Activated CD8-positive, alpha-beta T cell treated with anti-CD3 and anti-CD28 coated beads for 36 hours (primary cell): Measurements from ENCODE around the gene ADAMTS16. TPM values are rescaled to one million over a fixed set of nuclear protein-coding genes. Genes with fewer than 3 reads are reported as not detected.

ENCODE experiments used
- ATAC-seq: fragments of 200-7000 bp; cut with Tn5 transposase; one replicate; pipeline ENCODE4 v1.10.0; 2021; ENCODE audit warnings: mild to moderate bottlenecking, moderate library complexity
- CTCF ChIA-PET: fragments of 350-600 bp; sonication (Branson Sonifier 250); formaldehyde crosslinking; loops from one replicate; lab custom pipeline; 2021; ENCODE audit warnings: antibody characterized with exemption; lab: Charles Lee
- POLR2A ChIA-PET: fragments of 350-600 bp; sonication (Branson Sonifier 250); formaldehyde crosslinking; loops from one replicate; lab custom pipeline; 2021; ENCODE audit warnings: antibody characterized with exemption; lab: Charles Lee
- DNase-seq: peaks from one replicate; pipeline ENCODE4 v3.0.0-alpha.2; 2020
- H3K27ac Mint-ChIP-seq: one replicate; pipeline ENCODE4 v1.8.0; 2021; ENCODE audit warnings: mild to moderate bottlenecking, mixed read lengths
- H3K27me3 Mint-ChIP-seq: one replicate; pipeline ENCODE4 v1.8.0; 2021; ENCODE audit warnings: mixed read lengths
- H3K36me3 Mint-ChIP-seq: one replicate; pipeline ENCODE4 v1.8.0; 2021; ENCODE audit warnings: low read depth, mixed read lengths
- H3K4me1 Mint-ChIP-seq: one replicate; pipeline ENCODE4 v1.8.0; 2021; ENCODE audit warnings: low read depth, mixed read lengths
- H3K4me3 Mint-ChIP-seq: one replicate; pipeline ENCODE4 v1.8.0; 2021; ENCODE audit warnings: mild to moderate bottlenecking, moderate library complexity, mixed read lengths
- H3K9me3 Mint-ChIP-seq: one replicate; pipeline ENCODE4 v1.8.0; 2021; ENCODE audit warnings: mixed read lengths
- intact Hi-C: fragments of 100-400 bp; cut with micrococcal nuclease; formaldehyde crosslinking; loops from one replicate; pipeline ENCODE4 v1.10.0; 2022
- total RNA-seq, 2 experiments: library from RNA; stranded (reverse); gene quantifications; one replicate each; pipeline ENCODE4 v1.2.3, GENCODE V29; 2021
- TF ChIP-seq, protein P1 (sequence below): fragments of 200-600 bp; IDR thresholded peaks from one replicate; pipeline ENCODE4 v1.8.0; 2022; ENCODE audit warnings: antibody characterized with exemption, mild to moderate bottlenecking

ADAMTS16 gene
- total RNA-seq, 2 experiments from 2014 or later, result not detected

DNA sequence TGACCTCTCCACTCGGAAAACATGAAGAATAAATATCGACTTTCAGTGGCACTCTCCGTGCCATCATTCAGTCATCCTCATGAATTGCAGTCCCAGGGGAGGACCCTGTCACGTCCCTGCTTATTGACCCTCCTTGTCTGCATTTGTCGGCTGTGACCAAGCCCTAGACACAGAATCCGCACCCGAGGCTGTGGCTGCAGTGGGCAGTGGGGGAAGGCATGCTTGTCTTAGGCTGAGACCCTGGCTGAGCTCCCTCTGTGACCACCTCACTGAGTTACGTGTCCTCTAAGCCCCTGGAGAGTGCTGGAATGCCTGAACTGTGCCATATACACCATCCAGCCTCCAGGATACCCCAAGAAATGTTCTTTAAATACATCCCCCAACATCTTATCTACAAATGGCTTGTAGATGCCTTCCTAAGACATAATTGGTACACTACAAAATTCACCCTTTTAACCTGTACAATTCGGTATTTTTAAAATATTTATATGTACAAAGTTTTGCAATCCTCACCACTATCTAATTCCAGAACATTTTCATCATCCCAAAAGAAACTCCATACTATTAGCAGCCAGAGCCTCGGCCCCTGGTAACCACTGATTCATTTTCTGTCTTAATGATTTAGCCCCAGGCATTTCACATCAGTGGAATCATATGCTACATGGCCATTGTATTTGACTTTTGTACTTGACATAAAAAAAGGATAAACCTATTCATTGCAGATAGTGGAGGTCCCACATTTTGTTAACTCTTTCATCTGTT lies 201.6 kb downstream of the ADAMTS16 start:
- Mint-ChIP-seq H3K36me3 (no peaks in the 10 kb centered on the region), H3K27me3 (no peaks in the 10 kb centered on the region), H3K27ac (no peak overlapping the region), H3K4me1 (no peaks in the 10 kb centered on the region), H3K4me3 (no peak overlapping the region), H3K9me3 (no peaks in the 10 kb centered on the region)
- ChIA-PET POLR2A (no interaction called here), CTCF (no interaction called here)
- DNase-seq, result no peak
- no peak for ATAC-seq
- TF ChIP-seq, protein P1, sequence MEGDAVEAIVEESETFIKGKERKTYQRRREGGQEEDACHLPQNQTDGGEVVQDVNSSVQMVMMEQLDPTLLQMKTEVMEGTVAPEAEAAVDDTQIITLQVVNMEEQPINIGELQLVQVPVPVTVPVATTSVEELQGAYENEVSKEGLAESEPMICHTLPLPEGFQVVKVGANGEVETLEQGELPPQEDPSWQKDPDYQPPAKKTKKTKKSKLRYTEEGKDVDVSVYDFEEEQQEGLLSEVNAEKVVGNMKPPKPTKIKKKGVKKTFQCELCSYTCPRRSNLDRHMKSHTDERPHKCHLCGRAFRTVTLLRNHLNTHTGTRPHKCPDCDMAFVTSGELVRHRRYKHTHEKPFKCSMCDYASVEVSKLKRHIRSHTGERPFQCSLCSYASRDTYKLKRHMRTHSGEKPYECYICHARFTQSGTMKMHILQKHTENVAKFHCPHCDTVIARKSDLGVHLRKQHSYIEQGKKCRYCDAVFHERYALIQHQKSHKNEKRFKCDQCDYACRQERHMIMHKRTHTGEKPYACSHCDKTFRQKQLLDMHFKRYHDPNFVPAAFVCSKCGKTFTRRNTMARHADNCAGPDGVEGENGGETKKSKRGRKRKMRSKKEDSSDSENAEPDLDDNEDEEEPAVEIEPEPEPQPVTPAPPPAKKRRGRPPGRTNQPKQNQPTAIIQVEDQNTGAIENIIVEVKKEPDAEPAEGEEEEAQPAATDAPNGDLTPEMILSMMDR, result no peak
- intact Hi-C loops, result no loop called here

DNA sequence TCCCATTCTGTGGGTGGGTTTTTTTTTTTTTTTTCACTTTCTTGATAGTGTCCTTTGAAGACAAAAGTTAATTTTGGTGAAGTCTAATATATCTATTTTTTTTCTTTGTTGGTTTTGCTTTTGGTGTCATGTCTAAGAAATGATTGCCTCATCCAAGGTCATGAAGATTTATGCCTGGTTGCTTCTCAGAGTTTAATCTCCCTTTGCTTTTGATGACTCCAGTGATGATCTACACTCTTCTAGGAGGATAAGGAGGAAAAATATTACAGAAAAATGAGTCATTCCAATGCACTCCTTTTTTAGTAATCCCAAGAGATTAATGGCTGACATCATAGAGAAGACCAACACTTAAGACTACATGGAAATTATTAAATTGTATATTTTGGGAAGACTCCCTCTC lies 202.7 kb downstream of the ADAMTS16 start:
- Mint-ChIP-seq H3K36me3 (no peaks in the 10 kb centered on the region), H3K27ac (no peak overlapping the region), H3K27me3 (no peaks in the 10 kb centered on the region), H3K9me3 (no peaks in the 10 kb centered on the region), H3K4me3 (no peak overlapping the region), H3K4me1 (peaks cover 3% of the 10 kb centered on the region)
- TF ChIP-seq, protein P1, result no peak
- POLR2A ChIA-PET, result no interaction called here
- ATAC-seq (no peak), DNase-seq (no peak)
- intact Hi-C loops, result no loop called here
- CTCF ChIA-PET, result no interaction called here

DNA sequence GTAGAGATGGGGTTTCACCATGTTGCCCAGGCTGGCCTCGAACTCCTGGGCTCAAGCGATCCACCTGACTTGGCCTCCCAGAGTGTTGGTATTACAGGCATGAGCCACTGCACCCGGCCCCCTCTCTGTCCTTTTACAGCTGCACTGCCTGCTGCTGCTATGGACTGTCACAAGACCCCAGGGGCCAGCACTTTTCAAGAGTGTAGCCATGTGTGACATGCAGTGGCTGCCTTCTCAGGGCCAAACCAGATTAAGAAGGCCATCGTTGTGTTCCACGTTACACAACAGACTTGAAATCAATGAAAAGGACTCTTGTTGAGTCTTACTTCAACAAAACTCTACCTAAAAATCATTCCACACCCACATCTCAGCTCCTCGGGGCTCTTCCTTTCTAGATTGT lies 203.4 kb downstream of the ADAMTS16 start:
- Mint-ChIP-seq H3K4me1 (peaks cover 9% of the 10 kb centered on the region), H3K4me3 (no peak overlapping the region), H3K36me3 (no peaks in the 10 kb centered on the region), H3K27me3 (no peaks in the 10 kb centered on the region), H3K9me3 (no peaks in the 10 kb centered on the region), H3K27ac (no peak overlapping the region)
- ChIA-PET POLR2A (no interaction called here), CTCF (no interaction called here)
- no peak for ATAC-seq
- TF ChIP-seq, protein P1, result no peak
- intact Hi-C loops, result no loop called here
- no peak for DNase-seq

DNA sequence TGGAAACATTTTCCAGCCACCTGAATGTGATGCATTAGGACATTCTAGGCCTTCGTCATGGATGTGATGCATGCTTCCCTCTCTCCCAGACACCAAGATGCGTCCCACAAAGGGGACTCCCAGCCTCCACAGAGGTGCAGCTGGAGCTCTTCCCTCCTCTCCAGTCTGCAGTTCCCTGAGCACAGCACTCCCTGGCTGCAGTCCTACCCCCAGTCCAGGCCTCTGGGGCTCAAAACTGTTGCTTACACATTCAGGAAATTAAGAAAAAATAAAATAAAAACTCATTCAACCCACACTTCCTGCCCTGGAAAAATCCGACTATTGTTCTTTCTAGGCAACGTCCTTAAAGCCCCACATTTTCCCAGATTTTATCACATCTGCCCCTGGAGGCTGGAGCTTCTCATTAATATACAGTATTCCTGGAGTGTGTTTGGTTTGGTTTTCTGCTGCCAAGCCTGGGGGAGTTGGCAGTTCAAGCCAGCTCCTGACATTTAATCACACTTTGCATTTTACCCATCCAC lies 204.0 kb downstream of the ADAMTS16 start:
- DNase-seq, result no peak
- no peak overlapping the region for H3K27ac Mint-ChIP-seq
- H3K4me3 Mint-ChIP-seq, result no peak overlapping the region
- TF ChIP-seq, protein P1, result no peak
- ATAC-seq, result no peak
- CTCF ChIA-PET, result interaction anchor here (0.8 to 1.5 kb wide), 2 partner anchors 51 to 232 kb away, joined by 3 read pairs; no protein-coding TSS in a partner anchor
- no peaks in the 10 kb centered on the region for H3K27me3 Mint-ChIP-seq
- H3K4me1 Mint-ChIP-seq, result peaks cover 9% of the 10 kb centered on the region
- intact Hi-C loops, result no loop called here
- POLR2A ChIA-PET, result no interaction called here
- no peaks in the 10 kb centered on the region for H3K9me3 Mint-ChIP-seq
- no peaks in the 10 kb centered on the region for H3K36me3 Mint-ChIP-seq

DNA sequence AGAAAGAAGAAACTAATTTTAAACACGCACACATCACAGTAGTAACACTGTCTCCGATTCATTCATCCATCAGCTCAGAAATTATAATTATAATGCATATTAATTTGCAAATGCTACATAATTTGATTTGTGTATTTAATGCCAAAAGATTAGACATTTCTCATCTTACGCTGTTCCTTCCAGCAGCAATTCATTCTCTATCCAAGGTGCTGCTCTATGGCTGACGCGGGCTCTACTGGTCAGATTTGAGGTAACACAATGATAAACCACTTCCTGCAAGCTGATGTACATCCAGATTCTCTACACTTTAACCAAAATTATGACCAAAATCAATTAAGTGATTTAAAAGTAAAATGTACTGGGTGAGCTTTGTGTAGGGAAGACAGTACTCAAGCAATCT lies 204.5 kb downstream of the ADAMTS16 start:
- peaks cover 9% of the 10 kb centered on the region for H3K4me1 Mint-ChIP-seq
- intact Hi-C loops, result no loop called here
- CTCF ChIA-PET, result interaction anchor here (0.8 to 1.5 kb wide), 2 partner anchors 51 to 233 kb away, joined by 3 read pairs; no protein-coding TSS in a partner anchor

More for the DNA sequence above, 204.5 kb downstream of the ADAMTS16 start:
- Mint-ChIP-seq H3K27ac (no peak overlapping the region), H3K27me3 (no peaks in the 10 kb centered on the region), H3K36me3 (no peaks in the 10 kb centered on the region), H3K4me3 (no peak overlapping the region), H3K9me3 (no peaks in the 10 kb centered on the region)
- ATAC-seq (no peak), DNase-seq (no peak)
- POLR2A ChIA-PET, result no interaction called here
- TF ChIP-seq, protein P1, result no peak
